Measurements from ENCODE around the gene CLEC4E. TPM values are rescaled to one million over a fixed set of nuclear protein-coding genes. Genes with fewer than 3 reads are reported as not detected.
"Not testable (repeated sequence)": the region's sequence is repeated elsewhere in the genome, so short reads cannot be mapped to it uniquely, and the experiment has no call there.

Gene CLEC4E
- total RNA-seq, 1 donor from 2014 or later = 40.4 TPM

DNA sequence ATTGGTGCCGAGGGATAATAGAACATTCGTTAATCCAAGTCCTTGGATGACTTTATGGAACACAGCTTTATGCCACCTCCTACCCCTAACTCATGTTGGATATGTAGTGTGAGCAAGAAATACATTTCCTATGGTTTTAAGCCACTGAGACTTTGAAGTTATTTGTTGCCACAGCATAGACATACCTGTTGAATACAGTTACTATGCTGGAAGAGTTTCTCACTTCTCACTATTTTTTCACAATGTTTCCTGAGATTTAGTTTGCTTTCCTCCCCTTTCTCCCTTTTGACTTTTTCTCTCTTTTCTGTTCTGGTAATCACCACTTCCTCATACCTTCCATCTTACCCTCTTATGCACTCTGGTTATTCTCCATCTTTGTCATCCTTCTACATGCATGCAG lies 7.5 kb upstream of the CLEC4E start:
- Histone ChIP-seq H3K4me3 (ENCODE audit: low read depth, low read length) (no peak overlapping the region), H3K36me3 (ENCODE audit: control insufficient read depth, insufficient read depth, low read length) (no peaks in the 10 kb centered on the region), H3K27me3 (ENCODE audit: control insufficient read depth, insufficient read depth, low read length) (no peaks in the 10 kb centered on the region)
- TF ChIP-seq, protein P1, sequence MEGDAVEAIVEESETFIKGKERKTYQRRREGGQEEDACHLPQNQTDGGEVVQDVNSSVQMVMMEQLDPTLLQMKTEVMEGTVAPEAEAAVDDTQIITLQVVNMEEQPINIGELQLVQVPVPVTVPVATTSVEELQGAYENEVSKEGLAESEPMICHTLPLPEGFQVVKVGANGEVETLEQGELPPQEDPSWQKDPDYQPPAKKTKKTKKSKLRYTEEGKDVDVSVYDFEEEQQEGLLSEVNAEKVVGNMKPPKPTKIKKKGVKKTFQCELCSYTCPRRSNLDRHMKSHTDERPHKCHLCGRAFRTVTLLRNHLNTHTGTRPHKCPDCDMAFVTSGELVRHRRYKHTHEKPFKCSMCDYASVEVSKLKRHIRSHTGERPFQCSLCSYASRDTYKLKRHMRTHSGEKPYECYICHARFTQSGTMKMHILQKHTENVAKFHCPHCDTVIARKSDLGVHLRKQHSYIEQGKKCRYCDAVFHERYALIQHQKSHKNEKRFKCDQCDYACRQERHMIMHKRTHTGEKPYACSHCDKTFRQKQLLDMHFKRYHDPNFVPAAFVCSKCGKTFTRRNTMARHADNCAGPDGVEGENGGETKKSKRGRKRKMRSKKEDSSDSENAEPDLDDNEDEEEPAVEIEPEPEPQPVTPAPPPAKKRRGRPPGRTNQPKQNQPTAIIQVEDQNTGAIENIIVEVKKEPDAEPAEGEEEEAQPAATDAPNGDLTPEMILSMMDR (IDR thresholded peaks at IDR 0.05; ENCODE audit: insufficient read depth, low read length, poor library complexity, severe bottlenecking) = no peak
- DNase-seq (ENCODE audit: low read depth) = no peak

DNA sequence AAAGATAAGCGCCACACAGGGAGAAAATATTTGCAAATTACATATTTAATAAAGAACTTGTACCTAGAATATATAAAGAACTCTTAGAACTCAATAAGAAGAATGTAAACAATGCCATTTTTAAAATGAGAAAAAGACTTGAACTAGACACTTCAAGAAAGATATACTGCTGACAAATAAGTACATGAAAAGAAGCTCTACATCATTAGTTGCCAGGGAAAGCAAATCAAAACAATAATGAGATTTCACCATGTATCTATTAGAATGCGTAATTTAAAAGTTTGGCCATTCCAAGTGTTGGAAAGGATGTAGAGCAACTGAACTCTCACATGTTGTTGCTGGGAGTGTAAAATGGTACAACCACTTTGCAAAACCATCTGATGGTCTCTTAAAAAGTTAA lies 6.9 kb upstream of the CLEC4E start:
- TF ChIP-seq, protein P1 (IDR thresholded peaks at IDR 0.05; ENCODE audit: insufficient read depth, low read length, poor library complexity, severe bottlenecking) = no peak
- no peak for DNase-seq (ENCODE audit: low read depth)
- no peaks in the 10 kb centered on the region for H3K27me3 ChIP-seq (ENCODE audit: control insufficient read depth, insufficient read depth, low read length)
- H3K36me3 ChIP-seq (ENCODE audit: control insufficient read depth, insufficient read depth, low read length) = no peaks in the 10 kb centered on the region
- no peak overlapping the region for H3K4me3 ChIP-seq (ENCODE audit: low read depth, low read length)

DNA sequence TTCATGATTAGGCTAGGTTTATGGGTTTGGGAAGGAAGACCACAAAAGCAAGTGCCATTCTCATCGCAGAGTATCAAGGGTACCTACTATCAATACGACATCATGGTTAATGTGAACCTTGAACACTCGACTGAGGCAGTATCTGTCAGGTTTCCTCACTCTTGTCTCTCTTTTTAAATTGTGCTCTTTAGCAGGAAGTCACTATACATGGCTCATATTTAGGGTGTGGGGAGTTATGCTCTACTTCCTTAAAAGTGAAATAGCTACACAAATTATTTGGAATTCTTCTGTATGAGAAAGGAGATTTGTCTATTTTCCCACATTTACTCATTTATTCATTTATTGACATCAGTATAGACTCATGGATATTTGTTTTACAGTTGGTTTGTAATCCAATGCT lies 5.9 kb upstream of the CLEC4E start:
- no peaks in the 10 kb centered on the region for H3K27me3 ChIP-seq (ENCODE audit: control insufficient read depth, insufficient read depth, low read length)
- TF ChIP-seq, protein P1 (IDR thresholded peaks at IDR 0.05; ENCODE audit: insufficient read depth, low read length, poor library complexity, severe bottlenecking) = no peak
- DNase-seq (ENCODE audit: low read depth) = no peak
- H3K36me3 ChIP-seq (ENCODE audit: control insufficient read depth, insufficient read depth, low read length) = no peaks in the 10 kb centered on the region
- no peak overlapping the region for H3K4me3 ChIP-seq (ENCODE audit: low read depth, low read length)

DNA sequence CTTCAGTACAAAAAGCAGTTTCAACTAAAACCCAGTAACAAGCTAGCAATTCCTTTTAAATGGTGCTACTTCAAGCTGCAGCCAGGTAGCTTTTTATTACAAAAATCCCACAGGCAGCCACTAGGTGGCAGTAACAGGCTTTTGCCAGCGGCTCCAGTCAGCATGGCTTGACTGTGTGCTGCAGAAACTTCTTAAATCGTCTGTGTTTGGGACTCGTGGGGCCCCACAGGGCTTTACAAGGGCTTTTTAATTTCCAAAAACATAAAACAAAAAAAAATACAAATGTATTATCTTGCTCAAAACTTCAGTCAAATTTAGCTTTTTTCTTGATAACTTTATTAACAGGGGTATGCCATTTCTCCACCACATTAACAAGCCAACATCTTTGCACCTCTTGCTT lies 3.6 kb upstream of the CLEC4E start:
- no peak for DNase-seq (ENCODE audit: low read depth)

DNA sequence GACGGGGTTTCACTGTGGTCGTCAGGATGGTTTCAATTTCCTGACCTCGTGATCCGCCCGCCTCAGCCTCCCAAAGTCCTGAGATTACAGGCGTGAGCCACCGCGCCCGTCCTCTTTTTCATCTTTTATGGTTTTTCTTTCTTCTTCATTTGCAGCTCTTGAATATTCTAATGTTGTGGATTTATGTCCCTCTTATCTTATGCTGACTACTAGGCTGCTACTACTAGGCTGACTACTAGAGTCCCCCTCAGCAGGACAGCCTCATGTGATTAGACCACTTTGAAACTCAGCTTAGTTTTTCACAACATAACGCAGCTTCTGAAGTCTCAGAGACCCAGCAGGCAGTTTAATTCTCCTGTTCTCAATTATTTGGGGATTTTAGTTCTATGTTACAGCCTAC lies 857 bp upstream of the CLEC4E start:
- TF ChIP-seq, protein P1 (IDR thresholded peaks at IDR 0.05; ENCODE audit: insufficient read depth, low read length, poor library complexity, severe bottlenecking) = no peak
- Histone ChIP-seq H3K27me3 (ENCODE audit: control insufficient read depth, insufficient read depth, low read length) (no peaks in the 10 kb centered on the region), H3K36me3 (ENCODE audit: control insufficient read depth, insufficient read depth, low read length) (no peaks in the 10 kb centered on the region), H3K4me3 (ENCODE audit: low read depth, low read length) (no peak overlapping the region)
- no peak for DNase-seq (ENCODE audit: low read depth)

More for the DNA sequence above, 3.6 kb upstream of the CLEC4E start:
- no peak overlapping the region for H3K4me3 ChIP-seq (ENCODE audit: low read depth, low read length)
- H3K36me3 ChIP-seq (ENCODE audit: control insufficient read depth, insufficient read depth, low read length) = no peaks in the 10 kb centered on the region
- TF ChIP-seq, protein P1 (IDR thresholded peaks at IDR 0.05; ENCODE audit: insufficient read depth, low read length, poor library complexity, severe bottlenecking) = peak; percentile 89
- no peaks in the 10 kb centered on the region for H3K27me3 ChIP-seq (ENCODE audit: control insufficient read depth, insufficient read depth, low read length)

DNA sequence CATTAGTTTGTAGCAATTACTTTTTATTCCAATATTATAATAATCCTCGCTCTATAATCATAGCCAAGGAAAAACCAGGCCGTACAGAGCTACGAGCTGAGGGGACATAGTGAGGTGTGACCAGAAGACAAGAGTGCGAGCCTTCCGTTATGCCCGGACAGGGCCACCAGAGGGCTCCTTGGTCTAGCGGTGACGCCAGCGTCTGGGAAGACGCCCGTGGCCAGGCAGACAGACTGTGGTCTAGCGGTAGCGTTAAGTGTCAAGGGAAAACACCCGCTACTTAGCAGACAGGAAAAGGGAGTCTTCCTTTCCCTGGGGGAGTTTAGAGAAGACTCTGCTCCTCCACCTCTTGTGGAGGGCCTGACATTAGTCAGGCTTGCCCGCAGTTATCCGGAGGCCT lies 2.9 kb downstream of the CLEC4E start:
- H3K36me3 ChIP-seq (ENCODE audit: control insufficient read depth, insufficient read depth, low read length); DNase-seq (ENCODE audit: low read depth); H3K4me3 ChIP-seq (ENCODE audit: low read depth, low read length); H3K27me3 ChIP-seq (ENCODE audit: control insufficient read depth, insufficient read depth, low read length): not testable (repeated sequence)
- TF ChIP-seq, protein P1 (IDR thresholded peaks at IDR 0.05; ENCODE audit: insufficient read depth, low read length, poor library complexity, severe bottlenecking) = peak; percentile 21

Data from kidney epithelial cell (primary cell).